ENCODE data around the gene NRM. TPM values are rescaled to one million over a fixed set of nuclear protein-coding genes. Genes with fewer than 3 reads are reported as not detected.
A peak's percentile ranks its signal among the peaks of the same experiment; 100 is the strongest.

Gene NRM
- total and polyA plus RNA-seq, 9 donors, result 3.4 to 23.2 (median 15.3) TPM

- H3K4me3 ChIP-seq, result peak overlapping the region; percentile 49
- intact Hi-C loops (cut with DNase I), result no loop called here
Observed at GRCh38 chr6:30716879-30717128, 26.0 kb upstream of the NRM start.

DNA sequence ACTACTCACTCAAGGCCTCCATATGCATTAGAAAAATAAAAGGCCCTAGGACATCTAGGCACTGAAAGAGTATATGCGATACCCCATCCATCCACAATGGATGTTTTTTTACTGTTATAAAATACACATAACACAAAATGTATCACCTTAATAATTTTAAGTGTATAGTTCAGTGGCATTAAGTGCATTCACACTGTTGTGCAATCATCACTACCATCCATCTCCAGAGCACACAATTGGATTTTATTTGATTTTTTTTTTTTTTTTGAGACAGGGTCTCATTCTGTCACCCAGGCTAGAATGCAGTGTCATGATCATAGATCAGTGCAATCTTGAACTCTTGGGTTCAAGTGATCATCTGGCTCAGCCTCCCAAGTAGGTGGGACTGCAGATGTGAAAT, 23.5 kb upstream of the NRM start:
- Histone ChIP-seq H3K36me3 (no peaks in the 10 kb centered on the region), H3K27ac (no peak overlapping the region), H3K4me3 (no peak overlapping the region), H3K27me3 (no peaks in the 10 kb centered on the region), H3K4me1 (ENCODE audit: insufficient read depth) (peaks cover 2% of the 10 kb centered on the region), H3K9me3 (no peaks in the 10 kb centered on the region)
- no peak for DNase-seq
- 93 to 97% (median 94%) methylated on average over 1 of the region's 1 CpG for WGBS, 3 donors
- intact Hi-C loops (cut with DNase I), result loop anchor here in 1 of 4 donors (2.0 kb wide), 1 partner anchor 15 kb away; no protein-coding TSS in a partner anchor
- no peak for TF ChIP-seq POLR2A (IDR thresholded peaks at IDR 0.05)
- TF ChIP-seq, protein P1, sequence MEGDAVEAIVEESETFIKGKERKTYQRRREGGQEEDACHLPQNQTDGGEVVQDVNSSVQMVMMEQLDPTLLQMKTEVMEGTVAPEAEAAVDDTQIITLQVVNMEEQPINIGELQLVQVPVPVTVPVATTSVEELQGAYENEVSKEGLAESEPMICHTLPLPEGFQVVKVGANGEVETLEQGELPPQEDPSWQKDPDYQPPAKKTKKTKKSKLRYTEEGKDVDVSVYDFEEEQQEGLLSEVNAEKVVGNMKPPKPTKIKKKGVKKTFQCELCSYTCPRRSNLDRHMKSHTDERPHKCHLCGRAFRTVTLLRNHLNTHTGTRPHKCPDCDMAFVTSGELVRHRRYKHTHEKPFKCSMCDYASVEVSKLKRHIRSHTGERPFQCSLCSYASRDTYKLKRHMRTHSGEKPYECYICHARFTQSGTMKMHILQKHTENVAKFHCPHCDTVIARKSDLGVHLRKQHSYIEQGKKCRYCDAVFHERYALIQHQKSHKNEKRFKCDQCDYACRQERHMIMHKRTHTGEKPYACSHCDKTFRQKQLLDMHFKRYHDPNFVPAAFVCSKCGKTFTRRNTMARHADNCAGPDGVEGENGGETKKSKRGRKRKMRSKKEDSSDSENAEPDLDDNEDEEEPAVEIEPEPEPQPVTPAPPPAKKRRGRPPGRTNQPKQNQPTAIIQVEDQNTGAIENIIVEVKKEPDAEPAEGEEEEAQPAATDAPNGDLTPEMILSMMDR (IDR thresholded peaks at IDR 0.05), result no peak
- TF ChIP-seq EP300 (IDR thresholded peaks at IDR 0.05), result no peak

More at GRCh38 chr6:30716879-30717128, 26.0 kb upstream of the NRM start:
- peaks cover 2% of the 10 kb centered on the region for H3K4me1 ChIP-seq (ENCODE audit: insufficient read depth)
- no peaks in the 10 kb centered on the region for H3K9me3 ChIP-seq
- no peaks in the 10 kb centered on the region for H3K27me3 ChIP-seq
- peak overlapping the region; percentile 98 for H3K27ac ChIP-seq
- no peaks in the 10 kb centered on the region for H3K36me3 ChIP-seq
- WGBS, 3 donors, result 2 to 3% (median 3%) methylated on average over 8 of the region's 8 CpGs
- no peak for DNase-seq
- TF ChIP-seq POLR2A (IDR thresholded peaks at IDR 0.05), result no peak
- TF ChIP-seq, protein P1 (IDR thresholded peaks at IDR 0.05), result no peak
- no peak for TF ChIP-seq EP300 (IDR thresholded peaks at IDR 0.05)

- no peaks in the 10 kb centered on the region for H3K36me3 ChIP-seq
Observed at GRCh38 chr6:30712441-30712945, 21.7 kb upstream of the NRM start.

DNA sequence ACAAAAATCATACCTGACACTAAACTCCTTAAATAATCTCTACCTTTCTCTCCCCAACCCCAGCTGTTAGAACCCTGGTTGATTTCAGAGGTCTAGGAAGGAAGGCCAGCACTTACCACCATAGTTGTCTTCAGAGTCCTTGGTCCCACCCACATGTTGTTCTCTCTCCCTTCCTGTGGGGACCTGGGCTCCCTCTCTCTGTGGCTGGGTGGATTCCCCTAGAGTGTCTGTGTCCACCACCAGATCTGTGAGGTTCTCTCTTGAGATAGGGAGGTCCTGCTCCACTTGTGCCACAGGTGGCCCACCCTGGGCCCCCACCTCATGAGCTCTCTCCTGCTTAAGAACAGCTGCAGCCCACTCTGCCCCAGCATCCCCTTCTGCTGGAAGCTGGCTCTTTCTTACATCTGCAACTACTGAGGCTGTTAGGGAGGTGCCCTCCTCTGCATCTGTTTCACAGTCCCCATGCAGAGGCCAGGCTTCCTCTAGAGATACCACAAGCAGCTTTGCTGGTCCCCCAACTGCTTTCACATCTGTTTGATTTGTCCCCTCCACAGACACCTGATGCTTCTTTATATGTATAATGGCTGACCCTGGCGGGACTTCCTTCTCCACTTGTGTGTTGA, 21.1 kb upstream of the NRM start:
- intact Hi-C loops (cut with DNase I), result no loop called here
- no peak overlapping the region for H3K27ac ChIP-seq
- no peak overlapping the region for H3K4me3 ChIP-seq
- no peaks in the 10 kb centered on the region for H3K9me3 ChIP-seq
- WGBS, 3 donors, result 86 to 95% (median 88%) methylated on average over 1 of the region's 1 CpG
- H3K27me3 ChIP-seq, result no peaks in the 10 kb centered on the region
- no peak for TF ChIP-seq POLR2A (IDR thresholded peaks at IDR 0.05)
- no peaks in the 10 kb centered on the region for H3K36me3 ChIP-seq
- H3K4me1 ChIP-seq (ENCODE audit: insufficient read depth), result no peaks in the 10 kb centered on the region
- peak in 1 of 5 donors; percentile 19 for DNase-seq

More at GRCh38 chr6:30712441-30712945, 21.7 kb upstream of the NRM start:
- no peaks in the 10 kb centered on the region for H3K27me3 ChIP-seq
- DNase-seq, result peak in 1 of 5 donors; percentile 21
- 77 to 90% (median 78%) methylated on average over 7 of the region's 7 CpGs for WGBS, 3 donors
- H3K4me1 ChIP-seq (ENCODE audit: insufficient read depth), result no peaks in the 10 kb centered on the region
- no peaks in the 10 kb centered on the region for H3K9me3 ChIP-seq
- H3K4me3 ChIP-seq, result no peak overlapping the region
- H3K27ac ChIP-seq, result no peak overlapping the region
- TF ChIP-seq, protein P1 (IDR thresholded peaks at IDR 0.05), result no peak
- TF ChIP-seq EP300 (IDR thresholded peaks at IDR 0.05), result no peak
- TF ChIP-seq POLR2A (IDR thresholded peaks at IDR 0.05), result no peak
- intact Hi-C loops (cut with DNase I), result no loop called here

DNA sequence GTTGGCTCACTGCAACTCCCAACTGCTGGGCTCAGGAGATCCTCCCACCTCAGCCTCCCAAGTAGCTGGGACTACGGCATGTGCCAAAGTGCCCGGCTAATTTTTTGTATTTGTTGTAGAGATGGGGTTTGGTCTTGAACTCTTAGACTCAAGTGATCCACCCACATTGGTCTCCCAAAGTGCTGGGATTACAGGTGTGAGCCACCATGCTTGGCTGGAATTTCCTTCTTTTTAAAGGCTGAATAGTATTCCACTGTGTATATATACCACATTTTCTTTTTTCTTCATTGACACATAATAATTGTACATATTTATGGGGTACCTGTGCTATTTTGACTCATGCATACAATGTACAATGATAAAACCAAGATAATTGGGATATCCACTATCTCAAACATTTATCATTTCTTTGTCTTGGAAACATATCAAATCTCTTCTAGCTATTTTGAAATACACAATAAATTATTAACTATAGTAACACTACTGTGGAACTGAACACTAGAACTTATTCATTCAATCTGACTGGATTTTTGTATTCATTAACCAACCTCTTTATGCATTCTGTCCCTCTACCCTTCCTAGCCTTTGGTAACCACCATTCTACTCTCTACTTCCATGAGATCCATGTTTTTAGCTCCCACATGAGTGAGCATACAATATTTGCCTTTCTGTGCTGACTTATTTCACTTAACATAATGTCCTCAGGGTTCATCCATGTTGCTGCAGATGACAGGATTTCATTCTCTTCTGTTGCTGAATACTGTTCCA, 18.5 kb upstream of the NRM start:
- no peaks in the 10 kb centered on the region for H3K27me3 ChIP-seq
- no peaks in the 10 kb centered on the region for H3K36me3 ChIP-seq
- no peaks in the 10 kb centered on the region for H3K9me3 ChIP-seq
- intact Hi-C loops (cut with DNase I), result no loop called here
- no peak overlapping the region for H3K27ac ChIP-seq
- 91 to 100% (median 96%) methylated on average over 2 of the region's 2 CpGs for WGBS, 3 donors
- no peak for DNase-seq
- H3K4me3 ChIP-seq, result no peak overlapping the region
- TF ChIP-seq EP300 (IDR thresholded peaks at IDR 0.05), result no peak
- no peak for TF ChIP-seq POLR2A (IDR thresholded peaks at IDR 0.05)
- TF ChIP-seq, protein P1 (IDR thresholded peaks at IDR 0.05), result no peak
- H3K4me1 ChIP-seq (ENCODE audit: insufficient read depth), result no peaks in the 10 kb centered on the region
